ENCODE measurements around the gene TPP1. TPM values are rescaled to one million over a fixed set of nuclear protein-coding genes. Genes with fewer than 3 reads are reported as not detected.

TPP1 gene
- total and polyA plus RNA-seq, 4 donors = 52.8 to 108 (median 86.5) TPM

- TF ChIP-seq HNF4G (IDR thresholded peaks at IDR 0.05) (no peak), SP1 (IDR thresholded peaks at IDR 0.05) (no peak), CTCF (IDR thresholded peaks at IDR 0.05; ENCODE audit: low read depth, low read length, missing input control) (no peak), EGR1 (IDR thresholded peaks at IDR 0.05; ENCODE audit: low read depth in 2 of 2) (no peak), JUND (IDR thresholded peaks at IDR 0.05) (no peak)
Measured at GRCh38 chr11:6599449-6599848, 19.8 kb downstream of the TPP1 start (continued).

GRCh38 chr11:6598555-6598954 lies 20.7 kb downstream of the TPP1 start:
- WGBS = 38% methylated on average over 3 of the region's 3 CpGs
- no peaks in the 10 kb centered on the region for H3K9me3 ChIP-seq (ENCODE audit: control insufficient read depth in 4 of 4, low read length in 3 of 4)
- peak; percentile 32 for DNase-seq (ENCODE audit: low spot score)
- no peaks in the 10 kb centered on the region for H3K27me3 ChIP-seq (ENCODE audit: control insufficient read depth in 4 of 4, insufficient read depth in 4 of 4, low read length in 3 of 4)
- TF ChIP-seq CTCF (IDR thresholded peaks at IDR 0.05; ENCODE audit: low read depth, low read length, missing input control) (no peak), NR2F2 (IDR thresholded peaks at IDR 0.05) (no peak), MAX (IDR thresholded peaks at IDR 0.05) (peak; percentile 74), JUND (IDR thresholded peaks at IDR 0.05) (peak in 1 of 2 donors; percentile 67), RAD21 (IDR thresholded peaks at IDR 0.05) (peak; percentile 33 to 48), EGR1 (IDR thresholded peaks at IDR 0.05; ENCODE audit: low read depth in 2 of 2) (peak in 1 of 2 donors; percentile 19), TAF1 (conservative IDR thresholded peaks at IDR 0.05) (no peak), RXRA (IDR thresholded peaks at IDR 0.05) (peak; percentile 49 to 60), REST (IDR thresholded peaks at IDR 0.05) (peak; percentile 59), GABPA (IDR thresholded peaks at IDR 0.05 in 1 of 2, conservative IDR thresholded peaks at IDR 0.05 in 1 of 2) (peak in 1 of 2 donors; percentile 39), SP1 (IDR thresholded peaks at IDR 0.05) (peak; percentile 75), ATF3 (IDR thresholded peaks at IDR 0.05) (no peak), FOXA2 (IDR thresholded peaks at IDR 0.05) (no peak), HNF4A (conservative IDR thresholded peaks at IDR 0.05) (peak; percentile 86), ZBTB33 (IDR thresholded peaks at IDR 0.05) (no peak), YY1 (IDR thresholded peaks at IDR 0.05) (peak; percentile 73), HNF4G (IDR thresholded peaks at IDR 0.05) (peak; percentile 55), FOXA1 (IDR thresholded peaks at IDR 0.05) (no peak)
- peaks cover 8 to 41% (median 32%) of the 10 kb centered on the region in 4 donors for H3K4me1 ChIP-seq (ENCODE audit: control insufficient read depth in 4 of 4, insufficient read depth in 4 of 4, low read length in 3 of 4)
- no peak overlapping the region for H3K4me3 ChIP-seq (ENCODE audit: low read depth in 1 of 3, low read length in 3 of 3)
- peak overlapping the region; percentile 19 to 68 for H3K27ac ChIP-seq (ENCODE audit: low read depth in 1 of 2, low read length in 2 of 2)
- H3K9ac ChIP-seq (ENCODE audit: low read depth in 1 of 2, low read length in 2 of 2) = no peak overlapping the region
- H3K36me3 ChIP-seq (ENCODE audit: control insufficient read depth in 4 of 4, insufficient read depth in 3 of 4, low read depth in 1 of 4, low read length in 3 of 4) = peaks cover 3 to 48% (median 29%) of the 10 kb centered on the region in 4 donors

All from liver (tissue), 9 donors.